CD1c-positive myeloid dendritic cell (primary cell): ENCODE results near the gene C13orf42.

ENCODE experiments used
- DNase-seq: peaks from one replicate; pipeline ENCODE4 v3.0.0-alpha.2; 2016; ENCODE audit errors: extremely low spot score

The C13orf42 gene

GRCh38 chr13:51065372-51066090, 45.5 kb downstream of the C13orf42 start:
- no peak for DNase-seq

DNA sequence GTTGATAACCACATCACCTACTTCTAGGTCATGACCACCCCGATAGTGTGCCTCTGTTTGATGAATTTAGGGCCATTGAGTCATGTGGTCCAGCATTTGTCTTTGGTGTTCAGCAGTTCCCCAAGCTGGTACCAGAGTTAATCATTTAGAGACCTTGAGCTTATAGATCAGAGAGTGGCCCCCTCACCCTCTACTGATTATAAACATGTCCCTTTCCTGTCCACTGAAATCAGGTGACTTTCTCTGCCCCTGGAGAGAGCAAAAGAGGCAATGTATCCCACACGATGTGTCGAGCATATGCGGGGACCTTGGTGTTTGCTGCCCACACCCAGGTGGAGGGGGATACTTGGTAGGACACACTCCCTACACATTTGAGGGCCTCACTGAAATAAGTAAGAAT, 46.3 kb downstream of the C13orf42 start:
- DNase-seq: no peak

DNA sequence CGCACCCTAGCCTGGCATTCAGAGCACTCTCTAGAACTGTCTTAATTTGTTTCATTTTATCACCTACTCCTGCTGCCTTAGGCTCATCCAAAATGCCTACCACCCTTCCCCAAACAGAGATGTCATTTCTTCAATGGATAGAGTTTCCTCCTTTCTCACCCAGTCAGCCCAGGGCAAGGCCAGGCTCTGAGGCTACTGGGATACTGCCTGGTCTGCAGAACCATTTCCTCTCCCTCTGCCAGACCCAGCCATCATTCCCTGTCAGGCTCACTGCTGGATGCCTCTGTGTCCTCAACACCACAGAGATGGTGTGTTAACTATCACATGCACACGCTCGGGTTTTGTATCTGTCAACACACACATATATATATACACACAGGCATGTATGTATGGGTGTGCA, 47.2 kb downstream of the C13orf42 start:
- no peak for DNase-seq

GRCh38 chr13:51058461-51059167, 52.5 kb downstream of the C13orf42 start:
- no peak for DNase-seq

- no peak for DNase-seq
Measured at GRCh38 chr13:51057906-51058305, 53.2 kb downstream of the C13orf42 start.

GRCh38 chr13:51057001-51057400, 54.1 kb downstream of the C13orf42 start:
- DNase-seq: no peak

GRCh38 chr13:51052581-51052980, 58.5 kb downstream of the C13orf42 start:
- DNase-seq: peak; percentile 30

DNA sequence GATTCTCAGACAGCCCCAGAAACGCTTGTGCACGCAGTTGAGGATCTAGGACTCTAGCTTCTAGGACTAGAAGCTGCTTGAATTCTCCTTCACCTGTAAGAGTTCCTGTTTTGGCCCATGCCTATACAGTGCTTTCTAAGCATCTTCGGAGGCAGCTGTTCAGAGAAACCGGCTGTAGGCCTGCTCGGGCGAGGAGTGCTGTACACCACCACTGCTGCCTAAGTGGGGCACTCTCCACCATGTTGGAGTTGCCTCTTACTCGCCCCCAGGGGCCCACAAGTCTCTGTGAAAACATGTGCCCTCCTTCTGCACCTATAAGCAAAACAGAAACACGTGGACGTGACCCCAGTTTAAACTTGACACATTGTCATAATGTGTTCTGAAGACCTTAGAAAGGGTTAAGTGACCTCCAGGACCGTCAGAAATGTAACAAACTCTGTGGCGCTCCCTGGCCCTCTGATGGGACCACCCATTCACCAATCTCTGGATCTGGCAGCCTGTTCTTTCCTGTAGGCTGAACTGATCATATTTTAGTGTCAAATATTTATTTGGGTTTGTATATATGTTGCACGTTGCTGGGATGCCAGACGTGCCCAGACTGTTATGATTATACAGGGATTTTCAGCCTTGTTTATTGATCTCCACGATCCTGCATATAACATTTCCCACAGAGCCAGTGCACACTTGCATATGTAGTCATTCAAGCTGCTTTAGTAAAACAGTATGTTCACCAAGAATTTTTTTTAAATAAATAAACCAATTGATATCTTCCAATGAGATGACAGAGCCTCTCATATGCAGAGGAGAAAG, 60.8 kb downstream of the C13orf42 start:
- DNase-seq: no peak

DNA sequence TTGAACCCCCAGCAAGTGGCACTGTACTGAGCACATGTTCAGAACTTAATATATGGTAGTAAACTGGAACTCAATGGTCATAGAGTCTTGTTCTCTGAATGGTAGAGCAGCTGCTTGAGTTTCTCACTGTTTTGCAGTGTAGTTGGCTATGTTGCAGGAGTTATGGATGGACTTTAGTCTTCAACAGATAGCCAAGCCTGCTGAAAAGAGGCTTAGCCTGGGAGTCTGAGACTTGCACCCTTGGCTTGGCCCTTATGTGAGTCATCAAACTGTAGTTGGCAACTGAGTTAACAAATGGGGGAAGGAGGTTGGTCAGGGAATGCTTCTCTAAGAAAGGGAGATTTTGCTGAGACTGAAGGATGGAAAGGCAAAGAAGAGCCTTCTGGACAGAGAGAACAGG, 62.5 kb downstream of the C13orf42 start:
- DNase-seq: no peak

- no peak for DNase-seq
Measured at GRCh38 chr13:51048166-51048461, 63.0 kb downstream of the C13orf42 start.

DNA sequence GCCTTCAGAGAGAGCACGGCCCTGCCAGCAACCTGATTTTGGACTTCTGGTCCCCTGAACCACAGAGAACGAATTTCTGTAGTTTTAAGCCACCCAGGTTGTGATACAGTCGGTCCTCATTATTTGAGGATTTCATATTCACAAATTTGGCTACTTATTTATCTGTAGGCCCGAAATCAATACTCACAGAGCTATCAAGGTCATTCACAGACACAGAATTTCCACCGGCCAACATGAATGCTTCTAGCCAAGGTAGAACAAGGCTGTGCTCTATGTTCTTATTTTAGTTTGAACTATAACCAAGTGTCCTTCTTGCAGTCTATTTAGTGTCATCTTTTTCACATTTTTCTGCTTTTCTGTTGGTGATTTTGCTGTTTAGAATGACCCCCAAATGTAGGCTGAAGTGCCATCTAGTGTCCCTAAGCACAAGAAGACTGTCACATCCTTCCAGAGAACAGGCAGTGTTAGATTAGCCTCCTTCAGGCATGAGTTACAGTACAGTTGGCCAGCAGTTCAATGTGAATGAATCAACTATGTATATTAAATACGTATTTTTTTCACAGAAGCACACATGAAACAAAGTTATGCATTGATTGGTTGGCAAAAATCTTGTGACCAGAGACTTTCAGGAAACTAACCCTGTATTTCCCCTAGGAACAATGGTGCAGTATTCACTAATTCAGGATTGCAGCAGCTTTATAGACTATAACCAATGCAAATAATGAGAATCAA, 63.5 kb downstream of the C13orf42 start:
- no peak for DNase-seq

DNA sequence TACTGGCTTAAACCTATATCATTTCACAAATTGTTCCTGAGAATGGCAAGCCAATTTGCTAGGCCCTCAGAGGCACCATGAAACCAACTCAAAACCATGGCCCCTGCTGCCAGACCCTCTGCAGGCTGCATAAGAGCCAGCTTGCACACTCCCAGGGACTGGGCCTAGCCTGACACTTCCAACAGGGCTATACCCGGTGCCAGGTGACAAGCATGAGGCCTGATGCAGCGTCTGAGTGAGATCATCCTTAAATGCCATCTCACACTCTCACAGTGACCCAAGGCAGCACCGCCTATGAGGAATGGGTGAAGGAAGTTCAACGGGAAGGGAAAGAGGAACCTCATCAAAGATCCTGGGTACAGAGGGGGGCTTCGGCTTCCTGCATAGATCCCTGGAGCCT, 65.6 kb downstream of the C13orf42 start:
- no peak for DNase-seq

DNA sequence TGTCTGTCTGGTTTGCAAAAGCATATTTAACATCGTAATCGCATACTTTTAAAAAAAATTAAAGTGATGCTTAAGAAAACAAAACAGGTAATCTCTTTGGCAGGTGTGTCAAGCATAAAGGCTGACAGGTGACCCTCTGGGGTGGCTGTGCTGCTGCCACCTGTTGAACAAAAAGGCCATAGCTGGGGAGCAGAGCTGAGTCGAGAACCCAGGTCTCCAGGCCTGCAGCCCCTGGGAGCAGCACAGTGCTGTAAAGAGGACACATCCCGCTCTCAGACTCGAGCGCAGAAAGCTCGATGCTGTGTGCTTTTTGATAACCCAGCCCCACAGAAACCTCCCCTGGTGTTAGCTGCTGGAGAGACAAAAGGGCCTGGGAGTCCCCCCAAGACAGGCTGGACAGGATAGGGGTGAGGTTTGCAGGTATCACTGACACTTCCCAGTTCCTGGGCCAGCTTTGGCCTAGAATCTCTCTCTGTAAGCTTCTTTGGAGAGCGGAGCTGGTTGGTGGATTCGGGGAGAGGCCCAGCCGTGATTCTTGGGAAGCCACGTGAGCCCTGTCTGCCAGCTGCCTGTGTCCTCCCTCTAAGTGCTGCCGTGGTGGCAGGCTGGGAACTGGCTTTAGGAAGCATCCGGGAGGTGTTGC, 66.9 kb downstream of the C13orf42 start:
- no peak for DNase-seq

DNA sequence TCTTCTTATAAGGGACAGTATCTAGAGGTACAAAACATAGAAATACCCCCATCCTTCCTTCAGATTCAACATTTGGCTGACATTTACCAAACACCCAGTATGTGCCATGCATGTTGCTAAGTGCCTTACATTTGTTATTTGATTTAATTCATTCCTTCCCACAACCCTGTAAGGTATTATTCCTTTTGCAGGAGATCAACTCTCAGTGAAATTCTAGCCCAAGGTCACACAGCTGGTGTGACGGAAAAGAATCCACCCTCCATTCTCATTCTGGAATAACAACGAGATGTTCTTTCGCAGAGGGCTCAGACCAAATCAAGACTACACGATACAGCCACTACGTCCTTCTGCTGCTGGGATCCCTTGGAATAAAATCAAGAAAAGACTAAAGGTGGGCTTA, 67.8 kb downstream of the C13orf42 start:
- DNase-seq: no peak

- no peak for DNase-seq
Measured at GRCh38 chr13:51041710-51042109, 69.4 kb downstream of the C13orf42 start.

- DNase-seq: no peak
Measured at GRCh38 chr13:51041126-51041525, 69.9 kb downstream of the C13orf42 start.

- no peak for DNase-seq
Measured at GRCh38 chr13:51040431-51040830, 70.6 kb downstream of the C13orf42 start.

DNA sequence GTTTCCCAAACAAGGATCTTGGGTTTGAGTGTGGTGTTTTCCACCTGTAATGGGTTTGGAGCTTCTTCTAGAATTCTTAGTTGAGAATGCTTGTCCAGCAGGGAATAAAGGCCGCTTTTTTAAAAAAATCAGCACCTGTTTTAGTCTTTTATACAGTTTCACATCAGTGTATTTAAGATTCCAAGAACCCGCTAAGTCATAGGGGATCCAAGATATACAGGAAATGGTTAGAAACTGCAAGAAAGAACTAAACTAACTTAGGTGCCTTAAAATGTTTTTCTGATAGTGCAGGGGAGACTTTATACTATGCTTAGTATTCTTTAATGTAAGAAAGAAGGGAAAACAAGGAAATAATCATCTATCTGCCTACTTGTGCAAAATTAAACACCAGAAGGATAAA, 74.7 kb downstream of the C13orf42 start:
- DNase-seq: no peak

DNA sequence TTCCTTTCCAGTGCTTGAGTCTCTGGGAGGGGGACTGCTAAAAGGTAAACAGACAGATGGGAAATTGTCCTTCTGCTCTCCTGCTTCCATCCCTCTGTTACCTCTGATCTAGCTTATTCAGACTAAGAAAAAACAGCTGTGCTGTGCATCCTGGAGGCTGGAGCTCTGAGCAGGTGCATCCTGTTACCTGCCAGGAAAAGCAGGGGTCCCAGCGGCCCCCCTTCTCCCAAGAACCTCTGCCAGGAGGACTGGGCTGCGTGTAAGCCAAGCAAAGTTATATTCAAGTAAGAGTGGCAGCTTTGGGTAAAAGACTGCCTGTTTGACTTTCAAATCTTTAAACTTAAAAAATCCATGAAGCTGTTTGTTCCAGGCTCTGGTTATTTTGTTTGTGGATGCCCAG, 75.1 kb downstream of the C13orf42 start:
- no peak for DNase-seq

DNA sequence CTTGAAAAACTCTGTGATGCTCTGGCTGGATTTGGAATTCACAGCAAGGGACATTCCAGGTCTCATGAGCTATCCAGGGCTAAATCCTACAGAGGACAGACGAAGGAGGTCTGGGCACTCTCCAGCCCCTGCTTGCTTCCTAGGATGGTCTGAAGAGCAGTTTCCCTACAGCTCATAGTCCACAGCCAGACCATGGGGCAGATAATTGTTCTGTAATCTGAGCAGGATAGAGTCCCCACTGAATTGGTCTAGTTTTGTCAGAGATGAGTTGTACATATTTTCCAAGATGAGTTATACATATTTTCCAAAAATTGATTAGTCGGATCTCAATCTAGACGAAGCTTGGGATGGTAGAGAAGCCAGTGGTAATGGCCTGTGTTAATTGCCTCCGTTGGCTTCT, 75.6 kb downstream of the C13orf42 start:
- no peak for DNase-seq

DNA sequence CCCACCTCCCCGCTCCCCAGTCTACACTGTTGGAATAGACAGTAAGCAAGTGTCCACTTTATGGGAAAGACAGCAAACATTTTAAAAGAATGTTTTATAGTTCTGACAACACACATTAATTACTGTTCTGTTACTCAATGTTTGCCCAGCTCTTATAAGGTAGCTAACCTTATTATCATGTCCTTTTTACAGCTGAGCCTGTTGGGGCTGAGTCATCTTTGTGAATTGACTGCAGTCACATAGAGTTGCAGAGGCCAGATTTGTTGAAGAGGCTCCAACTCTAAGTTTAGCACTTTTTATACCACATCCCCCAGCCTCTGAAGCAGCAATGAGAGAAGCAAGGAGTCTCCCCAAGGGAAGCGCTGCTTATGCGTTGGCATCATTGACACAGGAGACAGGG, 76.2 kb downstream of the C13orf42 start:
- DNase-seq: no peak
